GM13976 (cell line): Measurements from ENCODE around the gene SLC35F3.

ENCODE experiments used
- DNase-seq: peaks from one replicate; pipeline ENCODE4 v3.0.0; 2012; ENCODE audit warnings: low spot score
- CTCF ChIP-seq: IDR thresholded peaks from 2 replicates; pipeline ENCODE4 v1.5.1; 2012; ENCODE audit warnings: borderline replicate concordance, mild to moderate bottlenecking; ENCODE audit not compliant: insufficient read depth; ENCODE audit errors: extremely low read depth, missing control alignments, control extremely low read depth
- in situ Hi-C: fragments of 300-500 bp; cut with MboI; formaldehyde crosslinking; loops from one replicate; pipeline ENCODE4 v1.12.0; 2022; ENCODE audit warnings: low sequenced_read_pairs, mixed read lengths, inconsistent platforms; ENCODE audit not compliant: unreplicated experiment

The SLC35F3 gene

GRCh38 chr1:233904633-233905415 lies at the start of gene SLC35F3:
SLC35F3 (plus strand) TSS chr1:233904676.
- no peak for TF ChIP-seq CTCF
- in situ Hi-C loops = no loop called here
- peak; percentile 25 for DNase-seq

GRCh38 chr1:233859446-233859845 lies 45.0 kb upstream of the SLC35F3 start:
- no peak for TF ChIP-seq CTCF
- no peak for DNase-seq
- in situ Hi-C loops = no loop called here

- TF ChIP-seq CTCF = no peak
- in situ Hi-C loops = no loop called here
- DNase-seq = no peak
These were observed 40.5 kb upstream of the SLC35F3 start for GRCh38 chr1:233863901-233864545.

GRCh38 chr1:233864578-233864977 lies 39.9 kb upstream of the SLC35F3 start:
- in situ Hi-C loops = no loop called here
- TF ChIP-seq CTCF = no peak
- no peak for DNase-seq

- no peak for DNase-seq
- in situ Hi-C loops = no loop called here
- TF ChIP-seq CTCF = no peak
These were observed 39.3 kb upstream of the SLC35F3 start for GRCh38 chr1:233865216-233865615.

GRCh38 chr1:233865902-233866301 lies 38.6 kb upstream of the SLC35F3 start:
- no peak for TF ChIP-seq CTCF
- no peak for DNase-seq
- in situ Hi-C loops = no loop called here
